Pancreas (tissue), 10 donors: Measurements from ENCODE around the gene MYO7A. TPM values are rescaled to one million over a fixed set of nuclear protein-coding genes. Genes with fewer than 3 reads are reported as not detected.

ENCODE experiments used
- ATAC-seq, 4 donors: fragments of 200-7000 bp; cut with Tn5 transposase; one replicate each; pipeline versions ENCODE4 v1.8.0 to v1.9.1; 2020; ENCODE audit warnings: mild to moderate bottlenecking in 4 of 4, moderate library complexity in 4 of 4
- DNase-seq, 6 donors: peaks; one replicate each; pipeline ENCODE4 v3.0.0-alpha.2; 2020
- FAIRE-seq: peaks from 2 replicates; lab custom pipeline; 2012; peaks lifted over from hg19 to GRCh38; lab: Jason Lieb, UNC
- H3K27ac ChIP-seq, 4 donors: fragments of 200-600 bp; sonication (generic); 1 replicate in 3 of 4; 2 replicates in 1 of 4; pipeline versions ENCODE4 v1.5.0 to v1.8.0; 2020
- H3K27me3 ChIP-seq, 4 donors: fragments of 200-600 bp; one replicate each; pipeline ENCODE4 v1.8.0; 2021
- H3K36me3 ChIP-seq, 3 donors: fragments of 200-600 bp; sonication (generic) in 1 of 3; one replicate each; pipeline versions ENCODE4 v1.5.0 to v1.8.0; 2020 to 2021
- H3K4me1 ChIP-seq, 3 donors: fragments of 200-600 bp; one replicate each; pipeline ENCODE4 v1.8.0; 2021
- H3K4me3 ChIP-seq, 4 donors: fragments of 200-600 bp; sonication (generic) in 2 of 4; one replicate each; pipeline versions ENCODE4 v1.5.0 to v1.8.0; 2020 to 2021
- H3K9me3 ChIP-seq, 4 donors: fragments of 200-600 bp; one replicate each; pipeline ENCODE4 v1.8.0; 2021
- WGBS, 2 donors: extraction: QIAGEN DNeasy Blood & Tissue Kit; methylation state at CpG; one replicate each; pipeline ENCODE4 v1.1.7; 2013; 5-methylcytosine and 5-hydroxymethylcytosine counted together
- intact Hi-C, 3 donors: fragments of 100-400 bp; cut with DNase I; formaldehyde crosslinking; loops; one replicate each; pipeline versions ENCODE4 v1.11.1 to v1.14.2; 2022
- polyA plus RNA-seq, 2 donors: library from polyadenylated mRNA; stranded (reverse); fragments of 200-250 nt; gene quantifications; one replicate each; pipeline ENCODE4 v1.2.3, GENCODE V29; 2013
- total RNA-seq, 6 donors: library from RNA; stranded (reverse); fragmentation: NEBNext Ultra II Directional in 4 of 6; extraction: Animal tissue kit (Norgen Biotek cat#: 25700) in 4 of 6; gene quantifications; one replicate each; pipeline versions ENCODE4 v1.2.1 to v1.2.4, GENCODE V29; 2021 to 2023
- TF ChIP-seq, protein P1 (sequence below), 4 donors: fragments of 200-600 bp; sonication (generic) in 3 of 4; IDR thresholded peaks; one replicate each; pipeline versions ENCODE4 v1.5.0 to v1.8.0; 2021; ENCODE audit warnings: antibody characterized with exemption in 4 of 4
- donor health status: healthy with polysubstance abuse.
- donor health status: DM: no; HTN: no; CAD: no; lungs with moderate emphysema.
- donor health status: DM: no; HTN: no; CAD: no.
- donor health status: control.
- donor health status: control.
- donor health status: Bipolar disorder and iron deficiency.
- donor health status: DM: yes; HTN: yes; CAD: no.
- donor health status: DM: no; HTN: no; CAD: no.
- donor health status: DM: no; HTN: no; CAD: no.
- donor health status: DM: yes; HTN: yes; CAD: no.

Gene MYO7A
- total and polyA plus RNA-seq, 8 donors, result 3.8 to 13.3 (median 7.1) TPM

GRCh38 chr11:77191823-77192495 is 63.9 kb downstream of the MYO7A start:
- no peak for FAIRE-seq
- Histone ChIP-seq H3K36me3 (no peaks in the 10 kb centered on the region), H3K27me3 (no peaks in the 10 kb centered on the region), H3K4me1 (no peaks in the 10 kb centered on the region), H3K27ac (peak overlapping the region in 1 of 4 donors; percentile 52), H3K9me3 (no peaks in the 10 kb centered on the region), H3K4me3 (peak overlapping the region in 2 of 4 donors; percentile 26 to 36)
- intact Hi-C loops, result loop anchor here in 1 of 3 donors (5.0 to 10.0 kb wide), 2 partner anchors 360 to 433 kb away; no protein-coding TSS in a partner anchor
- peak; percentile 77 to 93 (median 90) for DNase-seq
- TF ChIP-seq, protein P1, sequence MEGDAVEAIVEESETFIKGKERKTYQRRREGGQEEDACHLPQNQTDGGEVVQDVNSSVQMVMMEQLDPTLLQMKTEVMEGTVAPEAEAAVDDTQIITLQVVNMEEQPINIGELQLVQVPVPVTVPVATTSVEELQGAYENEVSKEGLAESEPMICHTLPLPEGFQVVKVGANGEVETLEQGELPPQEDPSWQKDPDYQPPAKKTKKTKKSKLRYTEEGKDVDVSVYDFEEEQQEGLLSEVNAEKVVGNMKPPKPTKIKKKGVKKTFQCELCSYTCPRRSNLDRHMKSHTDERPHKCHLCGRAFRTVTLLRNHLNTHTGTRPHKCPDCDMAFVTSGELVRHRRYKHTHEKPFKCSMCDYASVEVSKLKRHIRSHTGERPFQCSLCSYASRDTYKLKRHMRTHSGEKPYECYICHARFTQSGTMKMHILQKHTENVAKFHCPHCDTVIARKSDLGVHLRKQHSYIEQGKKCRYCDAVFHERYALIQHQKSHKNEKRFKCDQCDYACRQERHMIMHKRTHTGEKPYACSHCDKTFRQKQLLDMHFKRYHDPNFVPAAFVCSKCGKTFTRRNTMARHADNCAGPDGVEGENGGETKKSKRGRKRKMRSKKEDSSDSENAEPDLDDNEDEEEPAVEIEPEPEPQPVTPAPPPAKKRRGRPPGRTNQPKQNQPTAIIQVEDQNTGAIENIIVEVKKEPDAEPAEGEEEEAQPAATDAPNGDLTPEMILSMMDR (IDR thresholded peaks at IDR 0.05), result peak; percentile 52 to 73 (median 69)
- peak; percentile 89 to 95 (median 92) for ATAC-seq
- 26 to 33% methylated on average over 27 of the region's 27 CpGs for WGBS, 2 donors

DNA sequence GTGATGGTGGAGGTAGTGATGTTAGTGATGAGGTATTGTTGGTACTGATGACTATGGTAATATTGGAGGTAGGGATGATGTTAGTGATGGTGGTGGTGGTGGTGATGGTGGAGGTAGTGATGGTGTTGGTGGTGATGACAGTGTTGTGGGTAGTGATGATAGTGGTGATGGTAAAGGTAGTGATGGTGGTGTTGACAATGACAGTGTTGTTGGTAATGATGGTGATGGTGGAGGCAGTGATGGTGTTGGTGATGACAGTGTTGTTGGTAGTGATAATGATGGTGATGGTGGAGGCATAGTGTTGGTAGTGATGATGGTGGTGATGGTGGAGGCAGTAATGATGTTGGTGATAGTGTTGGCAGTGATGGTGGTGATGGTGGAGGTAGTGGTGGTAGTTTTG is 65.1 kb downstream of the MYO7A start:
- FAIRE-seq (no peak), DNase-seq (no peak), ATAC-seq (no peak)
- Histone ChIP-seq H3K9me3 (no peaks in the 10 kb centered on the region), H3K27ac (no peak overlapping the region), H3K4me1 (no peaks in the 10 kb centered on the region), H3K27me3 (no peaks in the 10 kb centered on the region), H3K4me3 (no peak overlapping the region), H3K36me3 (no peaks in the 10 kb centered on the region)
- intact Hi-C loops, result loop anchor here in 1 of 3 donors (5.0 to 10.0 kb wide), 2 partner anchors 359 to 432 kb away; no protein-coding TSS in a partner anchor
- TF ChIP-seq, protein P1 (IDR thresholded peaks at IDR 0.05), result no peak

DNA sequence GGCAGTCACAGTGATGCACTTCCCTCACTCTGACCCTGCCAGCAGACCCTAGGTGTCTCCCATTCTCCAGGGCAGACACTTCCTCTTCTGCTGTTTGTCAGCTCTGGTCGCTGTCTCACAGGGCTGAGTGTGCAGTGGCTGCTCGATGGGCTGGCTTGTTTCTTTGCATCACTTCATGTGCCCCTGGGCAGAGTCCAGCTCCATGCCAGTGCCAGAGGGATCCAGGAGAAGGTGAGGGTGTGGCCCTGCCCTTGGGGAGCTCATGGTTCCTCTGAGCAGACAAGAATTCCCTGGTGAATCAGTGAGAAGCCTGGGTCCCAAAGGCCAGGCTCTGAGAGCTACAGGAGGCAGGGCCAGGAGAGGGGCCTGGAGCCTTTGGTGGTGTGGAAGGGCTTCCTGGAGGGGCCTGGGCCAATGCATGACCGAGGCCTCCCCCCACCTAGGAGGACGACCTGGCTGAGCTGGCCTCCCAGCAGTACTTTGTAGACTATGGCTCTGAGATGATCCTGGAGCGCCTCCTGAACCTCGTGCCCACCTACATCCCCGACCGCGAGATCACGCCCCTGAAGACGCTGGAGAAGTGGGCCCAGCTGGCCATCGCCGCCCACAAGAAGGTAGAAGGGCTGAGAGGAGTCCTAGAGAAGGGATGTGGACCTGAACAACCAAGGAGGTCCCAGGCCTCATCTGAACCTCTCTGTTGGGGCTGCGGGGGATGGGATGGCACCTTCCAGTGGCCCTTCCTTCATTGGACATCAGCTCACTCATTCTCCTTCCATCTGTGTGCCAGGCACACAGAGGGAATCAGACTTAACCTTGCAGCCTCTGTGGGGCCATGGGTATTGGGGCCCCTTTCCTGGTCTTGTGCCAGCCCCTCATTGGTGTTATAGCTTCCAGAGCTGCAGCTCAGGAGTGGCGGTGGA is 66.1 kb downstream of the MYO7A start:
- no peak overlapping the region for H3K4me3 ChIP-seq
- no peaks in the 10 kb centered on the region for H3K9me3 ChIP-seq
- intact Hi-C loops, result loop anchor here in 1 of 3 donors (5.0 to 10.0 kb wide), 2 partner anchors 358 to 431 kb away; no protein-coding TSS in a partner anchor
- WGBS, 2 donors, result 91 to 94% methylated on average over 15 of the region's 15 CpGs
- FAIRE-seq, result no peak
- no peaks in the 10 kb centered on the region for H3K36me3 ChIP-seq
- no peak for ATAC-seq
- H3K27me3 ChIP-seq, result no peaks in the 10 kb centered on the region
- TF ChIP-seq, protein P1 (IDR thresholded peaks at IDR 0.05), result no peak
- H3K27ac ChIP-seq, result no peak overlapping the region
- H3K4me1 ChIP-seq, result no peaks in the 10 kb centered on the region
- peak in 2 of 6 donors; percentile 30 to 43 for DNase-seq

- H3K27me3 ChIP-seq, result no peaks in the 10 kb centered on the region
- FAIRE-seq, result no peak
- DNase-seq, result peak in 2 of 6 donors; percentile 34 to 60
- intact Hi-C loops, result loop anchor here in 2 of 3 donors (5.0 to 10.0 kb wide), 2 partner anchors 357 to 430 kb away; no protein-coding TSS in a partner anchor
- ATAC-seq, result no peak
- TF ChIP-seq, protein P1 (IDR thresholded peaks at IDR 0.05), result no peak
- H3K4me3 ChIP-seq, result no peak overlapping the region
- no peaks in the 10 kb centered on the region for H3K4me1 ChIP-seq
- no peak overlapping the region for H3K27ac ChIP-seq
- H3K9me3 ChIP-seq, result no peaks in the 10 kb centered on the region
- WGBS, 2 donors, result 80 to 83% methylated on average over 16 of the region's 16 CpGs
- no peaks in the 10 kb centered on the region for H3K36me3 ChIP-seq
Measured at GRCh38 chr11:77195071-77195755, 67.2 kb downstream of the MYO7A start.
